ENCODE measurements around the gene OR52H1.
"Not testable (repeated sequence)": the region's sequence is repeated elsewhere in the genome, so short reads cannot be mapped to it uniquely, and the experiment has no call there.

OR52H1 gene

DNA sequence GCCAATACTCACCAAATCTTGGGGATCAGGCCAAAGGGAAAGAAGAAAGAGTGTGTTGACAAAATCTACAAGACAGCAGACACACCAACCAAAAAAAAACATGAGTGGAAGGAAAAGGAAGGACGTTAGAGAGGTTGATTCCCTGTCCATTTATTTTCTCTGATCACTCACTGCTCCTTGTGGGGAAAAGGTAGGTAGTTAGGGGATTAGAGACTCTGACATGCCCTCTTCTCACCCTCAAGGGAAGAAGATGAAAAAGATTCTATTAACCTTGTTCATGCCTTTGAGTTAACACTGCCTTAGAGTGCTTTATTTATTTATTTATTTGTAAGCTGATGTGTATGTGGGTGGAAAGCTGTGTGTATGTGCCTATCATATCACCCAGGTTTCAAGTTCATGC, at the start of gene OR52H1:
Gene OR52H1 (minus strand): TSS at position 101 of the 400 bp plus-strand sequence. CDS start 3,035 bp downstream, outside the sequence.
- no peak for DNase-seq

DNA sequence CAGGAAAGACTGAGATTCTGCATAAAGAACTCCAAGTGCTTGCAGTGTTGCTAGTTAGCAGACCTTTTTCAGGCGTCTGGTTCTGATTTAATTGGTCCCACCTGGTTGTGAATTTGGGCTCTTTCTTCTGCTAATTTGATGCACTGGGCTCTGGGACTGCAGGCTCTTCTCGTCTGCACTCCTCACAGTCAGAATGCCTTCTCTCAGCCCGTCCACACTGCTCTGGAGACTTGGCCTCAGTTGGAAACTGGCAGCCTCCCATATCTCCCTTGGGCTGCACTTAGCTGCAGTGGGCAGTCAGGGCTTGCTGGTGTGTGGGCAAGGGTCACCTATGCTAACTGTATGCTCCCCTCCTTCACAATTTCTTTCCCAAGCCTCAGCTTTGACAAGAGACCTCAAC, 49.6 kb upstream of the OR52H1 start:
- no peak for DNase-seq

DNA sequence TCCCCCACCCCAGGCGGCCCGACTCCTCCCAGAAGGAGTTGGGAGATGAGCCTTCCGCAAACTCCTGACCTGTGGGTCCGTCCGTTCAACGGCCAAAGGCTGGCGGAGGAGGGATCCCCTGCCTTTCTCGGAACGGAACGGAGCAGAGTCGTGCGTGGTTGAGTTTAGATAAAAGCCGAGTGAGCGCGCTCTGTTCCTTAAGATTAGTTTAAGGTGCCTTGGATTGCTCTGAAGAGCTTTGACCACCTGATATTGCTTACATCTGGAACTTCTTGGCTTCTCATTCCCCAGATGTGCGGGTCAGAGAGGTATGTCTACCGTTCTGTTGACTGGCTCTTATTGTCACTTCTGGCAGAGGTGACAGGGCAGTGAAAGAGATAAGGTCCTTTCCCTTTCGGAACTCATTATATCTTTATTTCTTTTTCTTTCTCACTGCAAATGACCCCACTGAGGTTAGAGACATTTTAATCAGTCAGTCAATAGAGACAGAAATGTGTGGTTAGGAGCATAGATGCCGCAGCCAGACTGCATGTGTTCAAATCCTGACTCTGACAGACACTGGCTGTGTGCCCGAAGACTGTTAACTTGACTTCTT, 48.4 kb upstream of the OR52H1 start, which contains the start of gene TRIM6:
Gene TRIM6 (plus strand): TSS at position 31 of the 595 bp plus-strand sequence. CDS start 261 bp downstream, at position 292.
- peak; percentile 89 for DNase-seq

- DNase-seq = no peak
These were observed 44.8 kb upstream of the OR52H1 start for GRCh38 chr11:5593146-5593545.

DNA sequence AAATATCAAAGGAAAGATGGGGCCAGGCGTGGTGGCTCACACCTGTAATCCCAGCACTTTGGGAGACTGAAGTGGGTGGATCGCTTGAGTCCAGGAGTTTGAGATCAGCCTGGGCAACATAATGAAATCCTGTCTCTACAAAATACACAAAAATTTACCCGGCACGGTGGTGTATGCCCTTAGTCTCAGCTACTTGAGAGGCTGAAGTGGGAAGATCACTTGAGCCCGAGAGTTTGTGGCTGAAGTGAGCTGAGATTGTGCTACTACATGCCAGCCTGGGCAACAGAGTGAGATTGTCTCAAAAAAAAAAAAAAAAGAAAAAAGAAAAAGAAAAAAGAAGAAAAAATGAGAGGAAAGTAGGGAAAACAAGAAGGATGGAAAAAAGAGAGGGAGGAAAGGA, 44.3 kb upstream of the OR52H1 start:
- no peak for DNase-seq

- DNase-seq = no peak
These were observed 43.3 kb upstream of the OR52H1 start for GRCh38 chr11:5591613-5592012.

- not testable (repeated sequence) for DNase-seq
These were observed 41.6 kb upstream of the OR52H1 start for GRCh38 chr11:5589906-5590305.

GRCh38 chr11:5584458-5584857, 36.1 kb upstream of the OR52H1 start:
- not testable (repeated sequence) for DNase-seq

GRCh38 chr11:5581014-5581413, 32.7 kb upstream of the OR52H1 start:
- DNase-seq = peak; percentile 39

DNA sequence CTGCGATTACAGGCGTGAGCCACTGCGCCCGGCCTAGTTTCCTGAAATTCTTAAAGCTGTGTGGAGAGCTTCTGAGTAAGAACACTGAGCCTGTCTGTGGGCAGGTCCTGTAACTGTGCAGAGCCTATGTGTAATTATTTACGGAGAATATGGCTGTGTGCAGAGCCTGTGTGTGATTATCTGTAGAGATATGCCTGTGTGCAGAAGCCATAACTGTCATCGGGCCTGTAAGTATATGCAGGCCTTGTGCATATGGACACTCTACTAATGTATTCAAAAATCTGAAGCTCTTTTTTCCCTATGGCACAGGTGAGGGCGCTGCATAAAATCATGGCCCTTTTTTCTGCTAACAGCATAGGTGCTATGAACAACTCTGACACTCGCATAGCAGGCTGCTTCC, 32.2 kb upstream of the OR52H1 start, which contains the start of gene OR52B6:
Gene OR52B6 (plus strand): TSS at position 301 of the 400 bp plus-strand sequence. CDS start 0 bp downstream, at position 301.
- DNase-seq = no peak

DNA sequence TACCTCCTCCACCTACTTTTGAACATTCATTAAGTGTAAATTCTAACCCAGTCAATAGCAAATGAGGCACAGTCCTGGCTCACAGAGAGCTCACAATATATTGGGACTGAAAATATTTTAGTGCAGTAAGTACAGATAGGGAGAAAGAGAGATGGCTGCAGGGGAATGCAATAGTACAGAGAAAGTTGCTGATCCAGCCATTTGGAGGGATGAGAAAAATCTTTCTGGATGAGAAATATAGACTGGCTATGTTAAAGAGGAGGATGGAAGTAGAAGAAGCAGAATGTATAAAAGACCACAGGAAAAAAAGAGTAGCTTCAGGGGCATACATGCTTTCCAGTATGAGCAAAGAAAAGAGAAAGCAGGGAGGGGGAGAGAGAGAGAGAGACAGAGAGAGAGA, 28.8 kb upstream of the OR52H1 start:
- no peak for DNase-seq

- DNase-seq = no peak
These were observed 26.8 kb upstream of the OR52H1 start for GRCh38 chr11:5575152-5575551.

- DNase-seq = no peak
These were observed 26.3 kb upstream of the OR52H1 start for GRCh38 chr11:5574654-5575053.

GRCh38 chr11:5564259-5565019, 16.1 kb upstream of the OR52H1 start:
- DNase-seq = peak; percentile 7

GRCh38 chr11:5557751-5558150, 9.4 kb upstream of the OR52H1 start:
- DNase-seq = no peak

- no peak for DNase-seq
These were observed 8.4 kb upstream of the OR52H1 start for GRCh38 chr11:5556596-5557188.

DNA sequence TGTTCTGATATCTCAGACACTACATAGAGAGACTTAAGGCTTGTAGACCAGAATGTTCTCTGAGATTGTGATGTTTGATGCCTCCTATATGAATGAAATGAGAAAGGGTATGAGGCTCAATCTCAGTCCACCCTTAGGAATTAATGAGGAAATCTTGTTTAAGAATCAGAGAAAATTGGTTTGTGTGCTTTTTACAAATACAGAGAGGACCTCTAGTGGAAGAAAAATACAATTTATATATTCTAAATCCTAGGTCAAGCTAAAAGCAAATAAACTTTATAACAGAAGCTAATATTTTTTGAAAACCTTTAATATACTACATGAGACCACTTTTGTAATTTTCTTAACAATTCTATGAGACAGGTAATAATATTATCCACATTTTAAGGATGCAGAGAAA, 5.0 kb upstream of the OR52H1 start:
- peak; percentile 21 for DNase-seq

GRCh38 chr11:5550440-5551095, 2.2 kb upstream of the OR52H1 start:
- no peak for DNase-seq

GRCh38 chr11:5547982-5548381, 358 bp downstream of the OR52H1 start:
- no peak for DNase-seq

DNA sequence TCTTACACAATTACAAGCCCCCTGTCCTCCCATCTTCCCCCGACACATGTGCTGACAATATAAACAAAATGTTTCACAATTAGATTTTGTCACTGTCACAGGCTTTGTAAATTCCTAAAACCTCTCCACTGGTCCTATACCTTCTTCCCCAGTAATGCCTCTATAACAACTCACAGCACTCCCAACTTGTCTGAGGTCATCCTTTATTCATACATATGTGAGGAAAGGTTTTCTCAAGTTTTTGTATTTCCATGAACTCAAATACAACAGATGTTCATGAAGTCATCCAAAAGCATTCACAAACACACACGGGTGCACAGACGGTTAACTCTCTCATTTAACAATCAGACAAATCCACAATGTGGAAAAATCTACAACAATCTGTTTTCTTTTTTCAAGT, 1.9 kb downstream of the OR52H1 start:
- no peak for DNase-seq

GRCh38 chr11:5541427-5541826, 6.9 kb downstream of the OR52H1 start:
- DNase-seq = no peak

- no peak for DNase-seq
These were observed 11.9 kb downstream of the OR52H1 start for GRCh38 chr11:5536482-5536881.

DNA sequence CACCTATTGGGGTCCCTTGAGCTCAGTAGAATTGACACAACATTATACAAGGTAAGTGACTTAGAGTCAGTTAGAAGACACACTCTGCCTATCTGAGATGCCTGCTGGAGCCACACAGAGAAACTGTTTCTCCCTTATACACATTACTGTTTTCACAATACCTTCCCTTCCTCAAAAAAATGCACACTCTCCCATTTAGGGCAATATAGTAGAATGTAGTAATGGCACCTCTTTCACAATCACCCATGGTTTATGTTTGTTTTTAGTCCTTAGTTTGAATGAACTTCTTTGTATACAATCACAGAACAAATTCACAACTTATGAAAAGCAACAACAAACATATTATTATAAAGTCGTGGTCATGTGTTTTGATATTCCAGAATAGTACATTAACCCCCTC, 14.3 kb downstream of the OR52H1 start:
- DNase-seq = no peak

All from hematopoietic multipotent progenitor cell treated with erythropoietin and hydrocortisone succinate and interleukin-3 and kit ligand, for 6 days (in vitro differentiated cells).